HepG2 (cell line): ENCODE measurements around the gene PLPP3. TPM values are rescaled to one million over a fixed set of nuclear protein-coding genes. Genes with fewer than 3 reads are reported as not detected.
A peak's percentile ranks its signal among the peaks of the same experiment; 100 is the strongest.

Experiments used
- AHDC1 ChIP-seq: sonication (generic); formaldehyde crosslinking; IDR thresholded peaks from 2 replicates; pipeline ENCODE4 v1.5.1; 2020; ENCODE audit warnings: mild to moderate bottlenecking, missing genetic modification reagents, borderline replicate concordance
- CREB1 ChIP-seq, 2 experiments: fragments of 450-650 bp in 1 of 2; IDR thresholded peaks; 2 replicates each; pipeline ENCODE4 v1.6.1; 2016 to 2017; ENCODE audit warnings: control low read depth in 1 of 2, mild to moderate bottlenecking in 1 of 2, missing compliant biosample characterization in 1 of 2, missing genetic modification characterization in 1 of 2
- ESRRA ChIP-seq: sonication (generic); formaldehyde crosslinking; IDR thresholded peaks from 2 replicates; pipeline ENCODE4 v1.5.1; 2020; ENCODE audit warnings: mild to moderate bottlenecking, low read depth, missing genetic modification reagents
- HNF4A ChIP-seq: sonication (generic); formaldehyde crosslinking; IDR thresholded peaks from 2 replicates; pipeline ENCODE4 v1.4.0; 2020; ENCODE audit warnings: missing genetic modification reagents
- IKZF5 ChIP-seq: IDR thresholded peaks from 2 replicates; pipeline ENCODE4 v1.6.1; 2018; ENCODE audit warnings: missing genetic modification reagents, mild to moderate bottlenecking, missing compliant biosample characterization
- NCOR1 ChIP-seq: fragments of 200-600 bp; sonication (generic); IDR thresholded peaks from 2 replicates; pipeline ENCODE4 v1.7.0; 2017; ENCODE audit warnings: antibody characterized with exemption, low read length, borderline replicate concordance
- ONECUT2 ChIP-seq: sonication (generic); formaldehyde crosslinking; IDR thresholded peaks from 2 replicates; pipeline ENCODE4 v1.4.0; 2020; ENCODE audit warnings: missing genetic modification reagents
- PAWR ChIP-seq: sonication (generic); formaldehyde crosslinking; IDR thresholded peaks from 2 replicates; pipeline ENCODE4 v1.4.0; 2020; ENCODE audit warnings: missing genetic modification reagents, mild to moderate bottlenecking, borderline replicate concordance
- PHB2 ChIP-seq: fragments of 450-650 bp; IDR thresholded peaks from 2 replicates; pipeline ENCODE4 v1.6.1; 2018; ENCODE audit not compliant: partially characterized antibody
- RAD21 ChIP-seq: fragments of 450-650 bp; formaldehyde crosslinking; IDR thresholded peaks from 2 replicates; pipeline ENCODE4 v1.5.0; 2020; ENCODE audit warnings: mild to moderate bottlenecking
- RARG ChIP-seq: sonication (generic); formaldehyde crosslinking; IDR thresholded peaks from 2 replicates; pipeline ENCODE4 v1.4.0; 2020; ENCODE audit warnings: low read depth, mild to moderate bottlenecking, missing genetic modification reagents
- RFXAP ChIP-seq: sonication (generic); formaldehyde crosslinking; IDR thresholded peaks from 2 replicates; pipeline ENCODE4 v1.4.0; 2020; ENCODE audit warnings: missing genetic modification reagents, borderline replicate concordance
- SKIL ChIP-seq: sonication (generic); formaldehyde crosslinking; IDR thresholded peaks from 2 replicates; pipeline ENCODE4 v1.8.0; 2022; ENCODE audit warnings: missing genetic modification reagents, mild to moderate bottlenecking, moderate library complexity, borderline replicate concordance
- ZGPAT ChIP-seq: IDR thresholded peaks from 2 replicates; pipeline ENCODE4 v1.6.1; 2016; ENCODE audit warnings: mild to moderate bottlenecking
- ZNF414 ChIP-seq: sonication (generic); formaldehyde crosslinking; IDR thresholded peaks from 2 replicates; pipeline ENCODE4 v1.5.0; 2020; ENCODE audit warnings: missing genetic modification reagents
- ZNF567 ChIP-seq: sonication (generic); formaldehyde crosslinking; IDR thresholded peaks from 2 replicates; pipeline ENCODE4 v1.8.1; 2023; ENCODE audit warnings: mild to moderate bottlenecking, missing genetic modification reagents, borderline replicate concordance
- ZNF615 ChIP-seq: sonication (generic); formaldehyde crosslinking; IDR thresholded peaks from 2 replicates; pipeline ENCODE4 v1.5.0; 2020; ENCODE audit warnings: mild to moderate bottlenecking, missing genetic modification reagents, borderline replicate concordance
- polyA plus RNA-seq, 8 experiments: library from polyadenylated mRNA; depleted of rRNA in 3 of 8; stranded (reverse) in 7 of 8; unstranded in 1 of 8; fragments of >200 nt; fragmentation: Illumina TruSeq in 4 of 8; extraction: Trizol in 4 of 8; gene quantifications; 2 replicates each; pipeline versions ENCODE4 v1.2.1 to v1.2.3, GENCODE V29; 2011 to 2016; ENCODE audit warnings: low read depth in 4 of 8, missing spikeins in 1 of 8, mixed read lengths in 1 of 8; ENCODE audit not compliant: insufficient read depth in 1 of 8
- total RNA-seq, 5 experiments: library from RNA; depleted of rRNA; stranded (reverse); fragments of >200 nt; fragmentation: Illumina TruSeq; extraction: Trizol; gene quantifications; 2 replicates each; pipeline ENCODE4 v1.2.3, GENCODE V29; 2016; ENCODE audit warnings: low read depth in 1 of 5

Gene PLPP3
- total and polyA plus RNA-seq, 2 of the 13 experiments (the other 11 are each of a cell fraction or from before 2014, with no cell fraction given) = 49.7 to 65.8 TPM

GRCh38 chr1:56448529-56449300 lies 130.6 kb downstream of the PLPP3 start (continued):
- TF ChIP-seq RAD21 (no peak), AHDC1 (peak; percentile 44; the same call in 1 of the 2 replicates), ONECUT2 (CRISPR knock-in tag) (no peak), SKIL (no peak), ZGPAT (CRISPR knock-in tag) (peak; percentile 61; the same call in 1 of the 2 replicates), HNF4A (CRISPR knock-in tag) (peak; percentile 94), CREB1 (IDR thresholded peaks at IDR 0.05) (no peak), CREB1 (CRISPR knock-in tag; IDR thresholded peaks at IDR 0.05) (peak; percentile 63), NCOR1 (peak; percentile 78; the same call in 1 of the 2 replicates), RARG (no peak), PHB2 (no peak), IKZF5 (peak; percentile 66; the same call in 1 of the 2 replicates), ESRRA (CRISPR knock-in tag) (peak; percentile 80; the same call in 1 of the 2 replicates), ZNF615 (CRISPR knock-in tag) (0 out of 2 replicates have a peak, but pooled peaks have one; percentile 49), PAWR (CRISPR knock-in tag) (no peak), ZNF414 (CRISPR knock-in tag) (0 out of 2 replicates have a peak, but pooled peaks have one; percentile 34), RFXAP (CRISPR knock-in tag) (no peak), ZNF567 (no peak)
